ENCODE data around the gene IPO9.

The IPO9 gene

GRCh38 chr1:201888282-201889089, 59.5 kb downstream of the IPO9 start, which contains the start of gene SHISA4:
TSS of gene SHISA4 (plus strand) at chr1:201888898. CDS start at chr1:201888995, 97 bp downstream.
- H3K9me3 ChIP-seq (ENCODE audit: control insufficient read depth, low read length), result no peaks in the 10 kb centered on the region

GRCh38 chr1:201889090-201889968, 60.4 kb downstream of the IPO9 start:
- no peaks in the 10 kb centered on the region for H3K36me3 ChIP-seq (ENCODE audit: control insufficient read depth, insufficient read depth, low read length)
- no peaks in the 10 kb centered on the region for H3K27me3 ChIP-seq (ENCODE audit: control insufficient read depth, insufficient read depth, low read length)
- H3K9ac ChIP-seq, result no peak overlapping the region
- H3K27ac ChIP-seq, result peak overlapping the region; percentile 6
- TF ChIP-seq CTCF (IDR thresholded peaks at IDR 0.05), result no peak
- no peaks in the 10 kb centered on the region for H3K9me3 ChIP-seq (ENCODE audit: control insufficient read depth, low read length)
- H3K79me2 ChIP-seq, result no peaks in the 10 kb centered on the region
- H3K4me2 ChIP-seq (ENCODE audit: low read length), result peak overlapping the region; percentile 98
- peak overlapping the region; percentile 82 for H2AFZ ChIP-seq
- H3K4me1 ChIP-seq, result peaks cover 2% of the 10 kb centered on the region
- peak overlapping the region; percentile 90 for H3K4me3 ChIP-seq (ENCODE audit: low read depth, low read length)

More at GRCh38 chr1:201888282-201889089, 59.5 kb downstream of the IPO9 start, which contains the start of gene SHISA4:
- Histone ChIP-seq H3K27me3 (ENCODE audit: control insufficient read depth, insufficient read depth, low read length) (no peaks in the 10 kb centered on the region), H3K4me2 (ENCODE audit: low read length) (peak within 1 kb of the TSS; percentile 98), H3K4me3 (ENCODE audit: low read depth, low read length) (peak within 1 kb of the TSS; percentile 90), H3K27ac (peak within 1 kb of the TSS; percentile 6), H3K9ac (no peak within 1 kb of the TSS), H3K4me1 (peaks cover 2% of the 10 kb centered on the region), H3K36me3 (ENCODE audit: control insufficient read depth, insufficient read depth, low read length) (no peaks in the 10 kb centered on the region), H2AFZ (peak within 1 kb of the TSS; percentile 82), H3K79me2 (no peaks in the 10 kb centered on the region)
- no peak for TF ChIP-seq CTCF (IDR thresholded peaks at IDR 0.05)

- H2AFZ ChIP-seq, result no peak overlapping the region
- no peak overlapping the region for H3K4me3 ChIP-seq (ENCODE audit: low read depth, low read length)
- no peaks in the 10 kb centered on the region for H3K27me3 ChIP-seq (ENCODE audit: control insufficient read depth, insufficient read depth, low read length)
- no peak for TF ChIP-seq CTCF (IDR thresholded peaks at IDR 0.05)
- H3K9ac ChIP-seq, result no peak overlapping the region
- no peaks in the 10 kb centered on the region for H3K79me2 ChIP-seq
- no peak overlapping the region for H3K4me2 ChIP-seq (ENCODE audit: low read length)
- no peaks in the 10 kb centered on the region for H3K36me3 ChIP-seq (ENCODE audit: control insufficient read depth, insufficient read depth, low read length)
- H3K27ac ChIP-seq, result no peak overlapping the region
- no peaks in the 10 kb centered on the region for H3K9me3 ChIP-seq (ENCODE audit: control insufficient read depth, low read length)
- peaks cover 2% of the 10 kb centered on the region for H3K4me1 ChIP-seq
These were observed 61.3 kb downstream of the IPO9 start for GRCh38 chr1:201890223-201890622.

GRCh38 chr1:201890806-201891450, 62.0 kb downstream of the IPO9 start:
- Histone ChIP-seq H3K27me3 (ENCODE audit: control insufficient read depth, insufficient read depth, low read length) (no peaks in the 10 kb centered on the region), H3K9ac (no peak overlapping the region), H3K27ac (no peak overlapping the region), H3K9me3 (ENCODE audit: control insufficient read depth, low read length) (no peaks in the 10 kb centered on the region), H3K4me1 (peaks cover 2% of the 10 kb centered on the region), H3K4me3 (ENCODE audit: low read depth, low read length) (no peak overlapping the region), H3K79me2 (no peaks in the 10 kb centered on the region), H3K4me2 (ENCODE audit: low read length) (no peak overlapping the region), H3K36me3 (ENCODE audit: control insufficient read depth, insufficient read depth, low read length) (no peaks in the 10 kb centered on the region), H2AFZ (no peak overlapping the region)
- TF ChIP-seq CTCF (IDR thresholded peaks at IDR 0.05), result no peak
